NCI-H774 (cell line): Measurements from ENCODE around the gene TOGARAM2.

Source experiments
- DNase-seq: peaks from one replicate; lab custom pipeline; 2025; lab: John Stamatoyannopoulos, UW

TOGARAM2 gene

GRCh38 chr2:29021886-29022285 is 40.8 kb downstream of the TOGARAM2 start:
- no peak for DNase-seq

DNA sequence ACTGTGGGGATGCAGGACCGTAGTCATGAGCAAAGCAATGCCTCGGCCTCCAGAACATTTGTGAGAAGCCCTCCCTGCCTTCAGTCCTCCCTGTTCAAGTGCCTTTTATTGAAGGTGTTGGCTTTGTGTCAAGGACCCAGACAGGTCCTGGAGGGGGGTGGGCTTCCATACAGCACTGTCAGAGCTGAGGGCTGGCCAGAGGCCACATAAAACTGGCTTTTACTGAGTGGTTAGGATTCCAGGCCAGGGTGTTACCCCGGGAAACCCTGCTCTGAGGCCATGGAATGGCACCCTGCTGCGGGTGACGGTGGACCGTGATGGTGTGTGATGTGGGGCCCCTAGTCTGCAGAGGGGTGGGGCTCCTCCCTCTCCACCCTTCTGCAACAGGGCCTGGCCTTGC is 41.6 kb downstream of the TOGARAM2 start:
- no peak for DNase-seq

DNA sequence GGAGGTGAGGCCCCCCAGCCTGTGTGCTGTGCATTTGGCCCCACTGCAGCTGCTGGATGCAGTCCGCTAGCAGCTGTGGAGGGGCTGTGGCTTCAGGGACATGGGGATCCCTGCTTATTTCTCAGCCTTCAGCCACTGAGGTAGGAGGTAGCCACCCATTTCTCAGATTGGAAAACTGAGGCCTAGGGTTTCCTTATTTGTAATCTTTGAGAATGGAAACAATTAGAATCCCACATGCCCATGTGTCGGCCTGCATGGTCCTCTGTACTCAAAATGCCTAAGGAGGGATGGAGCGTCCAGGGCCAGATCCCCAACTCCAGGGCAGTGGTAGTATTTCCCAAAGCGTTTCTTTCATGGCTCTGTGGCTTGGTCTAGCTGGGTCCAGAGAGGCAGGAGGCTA is 42.1 kb downstream of the TOGARAM2 start:
- DNase-seq, result no peak

GRCh38 chr2:29024882-29025430 is 43.9 kb downstream of the TOGARAM2 start:
- DNase-seq, result no peak

- DNase-seq, result no peak
Measured at GRCh38 chr2:29025711-29026110, 44.6 kb downstream of the TOGARAM2 start.

GRCh38 chr2:29031046-29031445 is 49.9 kb downstream of the TOGARAM2 start:
- DNase-seq, result no peak

DNA sequence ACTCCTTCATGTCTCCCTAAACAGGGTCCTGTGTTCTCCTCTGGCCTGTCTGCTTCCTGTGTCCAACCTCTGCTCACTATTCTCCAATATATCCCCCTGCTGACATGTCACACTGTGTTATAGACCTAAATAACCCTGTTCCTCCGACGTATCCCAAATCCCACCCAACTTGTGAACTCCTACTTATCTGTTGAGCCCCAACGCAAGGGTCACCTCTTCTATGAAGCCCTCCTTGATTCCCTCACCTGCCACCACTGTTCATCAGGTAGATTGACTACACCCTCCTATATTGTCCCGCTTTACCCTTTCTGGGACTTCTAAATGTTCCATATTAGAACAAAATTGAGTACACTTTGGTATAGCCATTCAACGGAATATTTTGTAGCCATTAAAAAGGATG is 51.1 kb downstream of the TOGARAM2 start:
- DNase-seq, result no peak

DNA sequence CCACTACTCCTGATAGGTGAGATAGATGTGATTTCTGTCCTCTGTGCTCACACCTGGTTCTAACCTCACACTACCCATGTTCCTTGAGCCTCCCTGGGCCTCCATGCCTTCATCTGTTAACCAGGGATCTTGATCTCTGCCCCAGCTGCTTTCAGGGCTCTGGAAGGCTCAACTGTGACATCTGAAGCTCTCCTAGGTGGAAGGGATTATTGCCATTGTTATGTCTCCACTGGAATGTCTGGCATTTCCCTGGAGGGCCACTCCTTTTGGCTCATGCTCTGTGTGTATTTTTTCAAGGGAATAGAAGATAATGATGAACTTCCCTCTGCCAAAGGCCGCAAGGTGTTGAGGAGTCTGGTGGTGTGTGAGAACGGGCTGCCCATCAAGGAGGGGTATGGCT is 52.1 kb downstream of the TOGARAM2 start:
- DNase-seq, result no peak

DNA sequence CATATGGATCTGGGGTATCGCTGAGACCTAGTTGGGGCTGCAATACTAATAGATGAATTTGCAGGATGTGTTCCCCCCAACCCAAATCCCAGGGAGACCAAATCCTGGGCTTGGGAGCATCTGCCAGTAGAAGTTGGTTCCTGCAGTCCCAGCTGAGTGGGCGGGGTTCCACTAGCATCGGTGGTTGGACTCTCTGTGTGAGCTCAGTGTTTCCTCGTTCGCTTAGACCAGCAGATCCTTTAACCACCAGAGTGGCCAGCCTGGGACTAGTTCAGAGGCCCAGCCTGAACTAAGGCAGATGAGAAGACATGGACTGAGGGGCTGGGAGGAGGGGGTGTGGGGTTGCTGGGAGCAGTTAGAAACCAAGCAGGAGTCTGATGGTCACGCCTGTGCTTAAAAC is 52.6 kb downstream of the TOGARAM2 start:
- no peak for DNase-seq

DNA sequence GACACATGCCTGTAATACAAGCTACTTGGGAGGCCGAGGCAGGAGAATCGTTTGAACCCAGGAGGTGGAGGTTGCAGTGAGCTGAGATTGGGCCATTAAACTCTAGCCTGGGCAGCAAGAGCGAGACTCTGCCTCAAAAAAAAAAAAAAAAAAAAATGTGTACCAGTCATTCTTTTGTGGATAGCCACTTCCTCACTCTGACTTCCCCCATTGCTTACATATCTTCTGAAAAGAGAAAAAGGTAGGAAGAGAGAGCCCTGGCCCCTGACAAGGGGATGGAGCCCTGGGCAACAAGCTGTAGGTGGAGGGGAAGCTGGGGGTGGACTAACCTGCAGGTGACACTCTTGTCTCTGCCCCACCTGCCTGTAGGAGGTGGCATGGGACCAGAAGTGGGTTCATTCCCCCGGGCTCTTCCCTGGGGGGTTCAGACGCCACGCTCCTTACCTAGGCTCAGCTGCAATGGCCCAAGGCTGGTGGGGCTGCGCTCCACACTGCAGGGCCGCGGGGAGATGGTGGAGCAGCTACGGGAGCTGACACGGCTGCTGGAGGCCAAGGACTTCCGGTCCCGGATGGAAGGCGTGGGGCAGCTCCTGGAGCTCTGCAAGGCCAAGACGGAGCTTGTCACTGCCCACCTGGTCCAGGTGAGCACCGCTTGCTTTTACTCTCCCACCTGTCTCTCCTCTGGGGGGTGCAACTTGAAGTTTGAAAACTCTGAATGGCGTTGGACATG is 54.1 kb downstream of the TOGARAM2 start:
- DNase-seq, result no peak

- DNase-seq, result no peak
Measured at GRCh38 chr2:29039718-29040480, 58.8 kb downstream of the TOGARAM2 start.

GRCh38 chr2:29040552-29040951 is 59.5 kb downstream of the TOGARAM2 start:
- no peak for DNase-seq

- no peak for DNase-seq
Measured at GRCh38 chr2:29041161-29041660, 60.1 kb downstream of the TOGARAM2 start.

DNA sequence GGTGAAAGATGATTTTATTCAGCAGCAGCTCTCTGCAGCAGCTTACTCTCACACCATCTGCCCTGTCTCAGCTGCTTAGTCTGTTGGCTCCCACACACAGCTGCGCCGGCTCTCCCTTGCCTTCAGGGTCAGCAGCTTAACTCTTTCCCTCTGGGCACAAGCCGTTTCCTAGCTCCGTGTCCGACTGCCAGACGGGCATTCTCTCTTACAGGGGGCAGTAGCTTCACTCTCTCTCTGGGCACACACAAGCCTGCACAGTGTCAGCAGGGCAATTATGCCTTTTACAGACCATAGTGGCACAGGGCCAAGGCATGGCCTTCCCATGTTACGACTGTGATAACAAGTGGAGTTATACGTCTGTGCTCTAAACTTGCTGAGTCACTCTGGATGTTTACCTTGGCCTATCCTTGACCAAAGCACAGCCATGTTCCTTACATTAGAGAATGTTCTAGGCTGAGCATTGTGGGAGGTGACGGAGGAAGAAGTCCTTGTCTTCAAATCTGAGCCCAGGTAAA is 61.5 kb downstream of the TOGARAM2 start:
- DNase-seq, result no peak

DNA sequence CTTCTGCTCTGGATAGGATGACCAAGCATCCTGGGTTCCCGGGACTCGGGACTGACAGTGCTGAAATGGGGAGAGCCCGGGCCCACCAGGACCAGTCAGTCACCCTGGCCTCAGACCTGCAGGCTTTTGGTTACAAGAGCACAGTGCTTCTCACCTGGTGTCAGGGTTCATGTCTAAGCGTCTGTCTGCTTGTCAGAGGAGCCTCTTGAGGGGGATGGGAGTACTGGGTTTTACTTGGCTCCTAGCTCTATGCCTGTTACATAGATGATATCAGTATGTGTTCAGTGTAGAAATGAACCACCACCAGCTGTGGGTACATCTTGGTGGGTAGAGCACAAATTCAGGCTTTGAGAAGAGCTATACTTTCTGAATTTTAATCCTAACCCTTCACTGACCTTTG is 63.4 kb downstream of the TOGARAM2 start:
- DNase-seq, result no peak

GRCh38 chr2:29046321-29046720 is 65.2 kb downstream of the TOGARAM2 start:
- DNase-seq, result no peak

DNA sequence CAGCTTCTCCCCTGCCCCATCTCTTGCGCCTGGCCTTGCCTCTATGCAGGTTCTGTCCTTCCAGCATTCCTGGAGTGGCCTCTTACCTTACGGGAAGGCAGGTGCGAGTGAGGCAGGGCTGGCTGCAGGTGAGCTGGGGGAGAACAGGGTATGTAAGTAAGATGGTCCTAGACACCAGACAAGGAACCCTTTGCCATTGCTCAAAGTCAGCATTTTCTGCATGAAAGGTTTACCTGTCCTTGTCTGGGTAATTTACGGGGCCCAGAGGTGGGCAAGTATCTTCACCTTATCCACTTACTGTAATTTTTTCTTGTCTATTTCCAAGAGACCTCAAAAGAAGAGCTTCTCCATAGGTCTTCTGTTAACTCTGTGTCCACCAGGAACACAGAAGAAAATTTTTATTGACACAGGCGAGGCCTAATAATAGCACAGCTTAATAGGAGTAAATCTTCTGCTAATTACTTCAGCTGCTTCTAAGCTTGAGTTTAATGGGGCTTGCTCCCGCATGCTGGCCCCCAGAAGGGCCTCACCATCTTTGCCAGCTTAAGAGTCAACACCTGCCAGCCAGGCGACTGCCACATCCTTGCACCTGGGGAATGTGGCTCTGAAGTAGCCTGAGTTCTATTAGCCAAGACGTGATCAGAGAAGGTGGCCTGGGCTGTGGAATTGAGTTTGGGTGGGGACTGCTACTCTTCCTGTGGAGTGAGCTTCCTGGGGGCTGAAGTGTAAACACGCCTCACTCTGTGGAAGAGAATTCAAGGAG is 66.2 kb downstream of the TOGARAM2 start:
- DNase-seq, result no peak

- DNase-seq, result no peak
Measured at GRCh38 chr2:29050591-29050990, 69.5 kb downstream of the TOGARAM2 start.

DNA sequence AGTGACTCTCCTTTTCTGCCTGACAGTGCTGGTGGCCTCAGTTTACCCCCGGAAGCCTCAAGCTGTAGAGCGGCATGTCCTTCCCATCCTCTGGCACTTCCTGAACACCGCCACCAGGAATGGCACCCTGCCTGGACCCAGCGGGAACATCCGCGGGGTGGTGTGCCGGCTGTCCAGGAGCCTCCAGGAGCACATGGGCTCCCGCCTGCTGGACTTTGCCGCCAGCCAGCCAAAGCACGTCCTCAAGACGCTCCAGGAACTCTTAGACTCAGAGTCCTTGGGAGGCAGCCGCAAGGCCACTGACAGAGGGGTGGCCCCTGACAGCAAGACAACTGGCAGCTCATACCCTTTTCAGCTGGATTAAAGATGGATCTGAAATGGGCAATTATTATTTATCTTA is 70.6 kb downstream of the TOGARAM2 start:
- no peak for DNase-seq

GRCh38 chr2:29052807-29053206 is 71.7 kb downstream of the TOGARAM2 start:
- no peak for DNase-seq

DNA sequence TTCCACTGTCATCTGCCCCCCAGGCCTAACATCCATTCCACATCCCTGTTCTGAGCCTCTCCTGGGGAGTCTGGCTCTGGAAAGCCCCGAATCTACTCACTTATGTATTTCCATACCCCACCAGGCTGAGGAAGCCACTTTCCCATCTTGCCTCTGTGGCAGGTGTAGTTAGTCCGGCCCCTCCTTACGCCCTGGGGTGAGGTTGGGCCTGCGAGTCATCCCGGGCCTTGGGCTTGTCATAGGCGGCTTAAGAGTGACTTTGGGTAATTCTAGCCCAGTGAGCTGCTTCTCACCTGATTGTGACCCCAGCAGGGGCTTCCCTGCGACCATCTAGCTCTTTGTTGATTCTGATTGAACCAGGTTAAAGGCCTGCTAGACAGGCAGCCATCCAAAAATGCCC is 72.1 kb downstream of the TOGARAM2 start:
- DNase-seq, result no peak
